Esophagus squamous epithelium (tissue), 5 donors: ENCODE measurements around the gene CDC42BPA. TPM values are rescaled to one million over a fixed set of nuclear protein-coding genes. Genes with fewer than 3 reads are reported as not detected.

Experiments
- DNase-seq: peaks from one replicate; lab custom pipeline; 2025; lab: John Stamatoyannopoulos, UW
- H3K27ac ChIP-seq, 4 donors: fragments of 200-600 bp; sonication (generic); one replicate each; pipeline ENCODE4 v1.5.1; 2016 to 2019; ENCODE audit warnings: mild to moderate bottlenecking in 1 of 4
- H3K27me3 ChIP-seq, 4 donors: fragments of 200-600 bp; sonication (generic); 1 replicate in 3 of 4; 2 replicates in 1 of 4; pipeline versions ENCODE4 v1.5.1 to v1.6.0; 2017 to 2021; ENCODE audit warnings: antibody characterized with exemption in 1 of 4
- H3K36me3 ChIP-seq, 3 donors: fragments of 200-600 bp; sonication (generic); one replicate each; pipeline ENCODE4 v1.5.1; 2016 to 2019
- H3K4me1 ChIP-seq, 3 donors: fragments of 200-600 bp; sonication (generic); one replicate each; pipeline ENCODE4 v1.5.1; 2017 to 2019
- H3K4me3 ChIP-seq, 4 donors: fragments of 200-600 bp; sonication (generic); 1 replicate in 3 of 4; 2 replicates in 1 of 4; pipeline ENCODE4 v1.5.1; 2016 to 2019; ENCODE audit warnings: mild to moderate bottlenecking in 2 of 4, moderate library complexity in 1 of 4
- H3K9me3 ChIP-seq, 3 donors: fragments of 200-600 bp; sonication (generic); one replicate each; pipeline ENCODE4 v1.5.1; 2016 to 2019
- CTCF ChIP-seq, 6 experiments: fragments of 450-650 bp in 4 of 6; fragments of 200-600 bp in 2 of 6; sonication (generic) in 2 of 6; IDR thresholded peaks; one replicate each; pipeline ENCODE4 v1.5.1; 2016 to 2019; ENCODE audit warnings: antibody characterized with exemption in 6 of 6, mild to moderate bottlenecking in 4 of 6, moderate library complexity in 4 of 6
- POLR2A ChIP-seq, 4 donors: fragments of 450-650 bp; IDR thresholded peaks; one replicate each; pipeline ENCODE4 v1.6.1; 2017; ENCODE audit warnings: antibody characterized with exemption in 4 of 4, mild to moderate bottlenecking in 4 of 4, moderate library complexity in 3 of 4
- WGBS, 2 donors: methylation state at CpG; one replicate each; pipeline ENCODE4 v1.1.5; 2018; 5-methylcytosine and 5-hydroxymethylcytosine counted together
- intact Hi-C: fragments of 100-400 bp; cut with DNase I; formaldehyde crosslinking; loops from one replicate; pipeline ENCODE4 v1.15.0; 2022
- total RNA-seq, 4 donors: library from RNA; depleted of rRNA; stranded (reverse); fragments of >200 nt; gene quantifications; one replicate each; pipeline ENCODE4 v1.1.0, GENCODE V29; 2016
- donor health status: DM: yes; HTN: yes; CAD: no.

CDC42BPA gene
- total RNA-seq, 4 donors from 2014 or later: 4.3 to 33.6 (median 17.2) TPM

GRCh38 chr1:227223171-227223806, 95.0 kb downstream of the CDC42BPA start:
- Histone ChIP-seq H3K4me1 (peaks cover 0 to 28% (median 6%) of the 10 kb centered on the region in 3 donors), H3K27me3 (no peaks in the 10 kb centered on the region), H3K27ac (no peak overlapping the region), H3K36me3 (no peaks in the 10 kb centered on the region), H3K4me3 (no peak overlapping the region), H3K9me3 (no peaks in the 10 kb centered on the region)
- no peak for DNase-seq
- intact Hi-C loops: no loop called here
- TF ChIP-seq CTCF (IDR thresholded peaks at IDR 0.05) (no peak), POLR2A (IDR thresholded peaks at IDR 0.05) (no peak)
- WGBS, 2 donors: 86 to 100% methylated on average over 1 of the region's 1 CpG

GRCh38 chr1:227219715-227220292, 98.5 kb downstream of the CDC42BPA start:
- no peaks in the 10 kb centered on the region for H3K9me3 ChIP-seq
- H3K27ac ChIP-seq: no peak overlapping the region
- H3K4me1 ChIP-seq: peaks cover 0 to 15% (median 0%) of the 10 kb centered on the region in 3 donors
- whole genome bisulfite sequencing, 2 donors: 83 to 86% methylated on average over 1 of the region's 1 CpG
- no peaks in the 10 kb centered on the region for H3K27me3 ChIP-seq
- intact Hi-C loops: no loop called here
- H3K4me3 ChIP-seq: no peak overlapping the region
- DNase-seq: no peak
- no peaks in the 10 kb centered on the region for H3K36me3 ChIP-seq
- no peak for TF ChIP-seq CTCF (IDR thresholded peaks at IDR 0.05)
- TF ChIP-seq POLR2A (IDR thresholded peaks at IDR 0.05): no peak

GRCh38 chr1:227218870-227219573, 99.3 kb downstream of the CDC42BPA start:
- intact Hi-C loops: no loop called here
- H3K9me3 ChIP-seq: no peaks in the 10 kb centered on the region
- no peak overlapping the region for H3K27ac ChIP-seq
- no peaks in the 10 kb centered on the region for H3K27me3 ChIP-seq
- TF ChIP-seq CTCF (IDR thresholded peaks at IDR 0.05): no peak
- TF ChIP-seq POLR2A (IDR thresholded peaks at IDR 0.05): no peak
- no peaks in the 10 kb centered on the region for H3K36me3 ChIP-seq
- H3K4me3 ChIP-seq: no peak overlapping the region
- peaks cover 0 to 15% (median 0%) of the 10 kb centered on the region in 3 donors for H3K4me1 ChIP-seq
- 49 to 67% methylated on average over 6 of the region's 6 CpGs for WGBS, 2 donors
- DNase-seq: no peak

DNA sequence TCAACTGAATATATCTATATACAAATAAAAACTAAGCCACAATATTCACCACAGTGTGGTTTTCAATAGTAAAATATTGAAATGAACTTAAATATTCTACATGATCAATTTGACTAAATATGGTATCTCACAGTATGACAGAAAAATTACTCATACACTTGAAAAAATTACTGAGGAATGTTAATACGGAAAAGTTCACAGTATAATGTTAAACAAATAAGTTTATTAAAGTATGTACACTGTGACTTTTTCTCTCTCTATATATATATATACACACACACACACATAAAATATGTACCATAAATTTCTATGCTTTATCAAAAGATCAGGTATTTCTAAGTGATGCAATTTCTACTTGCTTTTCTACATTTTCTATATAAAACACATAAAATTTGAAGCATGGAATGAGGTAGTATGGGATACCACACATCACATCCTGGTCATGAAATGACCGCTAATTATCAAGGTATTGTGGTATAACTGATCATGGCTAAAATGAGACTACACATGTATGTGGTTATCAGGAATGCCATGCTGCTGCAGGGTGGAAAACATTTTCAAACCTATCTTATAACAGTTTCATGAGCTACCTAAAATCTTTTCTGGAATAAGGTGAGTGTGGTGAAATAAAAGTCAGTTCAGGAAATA, 102.3 kb downstream of the CDC42BPA start:
- Histone ChIP-seq H3K27ac (no peak overlapping the region), H3K9me3 (no peaks in the 10 kb centered on the region), H3K36me3 (no peaks in the 10 kb centered on the region), H3K27me3 (no peaks in the 10 kb centered on the region), H3K4me3 (no peak overlapping the region), H3K4me1 (peaks cover 0 to 11% (median 0%) of the 10 kb centered on the region in 3 donors)
- TF ChIP-seq POLR2A (IDR thresholded peaks at IDR 0.05) (no peak), CTCF (IDR thresholded peaks at IDR 0.05) (no peak)
- WGBS, 2 donors: 87 to 90% methylated on average over 2 of the region's 2 CpGs
- intact Hi-C loops: no loop called here
- DNase-seq: no peak
